Activated CD4-positive, alpha-beta T cell treated with anti-CD3 and anti-CD28 coated beads, Interleukin-2, amount 50 U/mL, for 1 hour (primary cell): ENCODE data around the gene SNX14.

ENCODE experiments used
- DNase-seq: peaks from one replicate; pipeline ENCODE4 v3.0.0-alpha.2; 2020

Gene SNX14

GRCh38 chr6:85460921-85461797 lies 132.5 kb downstream of the SNX14 start:
- no peak for DNase-seq

- DNase-seq, result no peak
Measured at GRCh38 chr6:85460154-85460920, 133.3 kb downstream of the SNX14 start.

GRCh38 chr6:85459224-85459901 lies 134.3 kb downstream of the SNX14 start:
- no peak for DNase-seq

- DNase-seq, result no peak
Measured at GRCh38 chr6:85458782-85459181, 134.9 kb downstream of the SNX14 start.

GRCh38 chr6:85458184-85458583 lies 135.5 kb downstream of the SNX14 start:
- no peak for DNase-seq

GRCh38 chr6:85456782-85457181 lies 136.9 kb downstream of the SNX14 start:
- no peak for DNase-seq
